HepG2 (cell line): ENCODE measurements around the gene REM2. TPM values are rescaled to one million over a fixed set of nuclear protein-coding genes. Genes with fewer than 3 reads are reported as not detected.
A peak's percentile ranks its signal among the peaks of the same experiment; 100 is the strongest.

Experiments used
- BATF2 ChIP-seq: sonication (generic); formaldehyde crosslinking; IDR thresholded peaks from 2 replicates; pipeline ENCODE4 v1.8.0; 2022; ENCODE audit warnings: mild to moderate bottlenecking, missing genetic modification reagents, moderate library complexity
- CENPBD1 ChIP-seq: sonication (generic); formaldehyde crosslinking; IDR thresholded peaks from 2 replicates; pipeline ENCODE4 v1.8.0; 2022; ENCODE audit warnings: missing genetic modification reagents, low read depth, mild to moderate bottlenecking, borderline replicate concordance
- DDIT3 ChIP-seq: sonication (generic); formaldehyde crosslinking; IDR thresholded peaks from 2 replicates; pipeline ENCODE4 v1.4.0; 2020; ENCODE audit warnings: mild to moderate bottlenecking, missing genetic modification reagents
- GATAD2A ChIP-seq: IDR thresholded peaks from 2 replicates; pipeline ENCODE4 v1.6.1; 2016
- HHEX ChIP-seq: IDR thresholded peaks from 2 replicates; pipeline ENCODE4 v1.6.1; 2016; ENCODE audit warnings: control low read depth
- HMG20B ChIP-seq: conservative IDR thresholded peaks from 2 replicates; pipeline ENCODE4 v1.6.1; 2016; ENCODE audit warnings: missing genetic modification reagents, missing compliant biosample characterization
- JUNB ChIP-seq: sonication (generic); formaldehyde crosslinking; IDR thresholded peaks from 2 replicates; pipeline ENCODE4 v1.8.0; 2022; ENCODE audit warnings: missing genetic modification reagents, mild to moderate bottlenecking, borderline replicate concordance
- MED8 ChIP-seq: sonication (generic); formaldehyde crosslinking; IDR thresholded peaks from 2 replicates; pipeline ENCODE4 v1.8.1; 2023; ENCODE audit warnings: mild to moderate bottlenecking, missing genetic modification reagents; ENCODE audit not compliant: insufficient replicate concordance
- NAIF1 ChIP-seq: sonication (generic); formaldehyde crosslinking; IDR thresholded peaks from 2 replicates; pipeline ENCODE4 v1.5.0; 2020; ENCODE audit warnings: mild to moderate bottlenecking, missing genetic modification reagents, borderline replicate concordance
- NFE2 ChIP-seq: sonication (generic); formaldehyde crosslinking; IDR thresholded peaks from 2 replicates; pipeline ENCODE4 v1.4.0; 2020; ENCODE audit warnings: missing genetic modification reagents
- NPAS2 ChIP-seq: sonication (generic); formaldehyde crosslinking; IDR thresholded peaks from 2 replicates; pipeline ENCODE4 v1.8.0; 2022; ENCODE audit warnings: mild to moderate bottlenecking, missing genetic modification reagents, borderline replicate concordance
- PBX2 ChIP-seq: IDR thresholded peaks from 2 replicates; pipeline ENCODE4 v1.6.1; 2016; ENCODE audit warnings: control low read depth
- PLSCR1 ChIP-seq: sonication (generic); formaldehyde crosslinking; IDR thresholded peaks from 2 replicates; pipeline ENCODE4 v1.5.0; 2020; ENCODE audit warnings: missing genetic modification reagents, mild to moderate bottlenecking, borderline replicate concordance
- POLR2AphosphoS2 ChIP-seq: IDR thresholded peaks from 2 replicates; pipeline ENCODE4 v1.6.1; 2011; ENCODE audit warnings: low read depth, low read length, improper control_type of control experiment
- TBX3 ChIP-seq: fragments of 450-650 bp; IDR thresholded peaks from 2 replicates; pipeline ENCODE4 v1.6.1; 2017; ENCODE audit warnings: antibody characterized with exemption, mild to moderate bottlenecking, inconsistent platforms, borderline replicate concordance
- TCF7L2 ChIP-seq: IDR thresholded peaks from 2 replicates; pipeline ENCODE4 v1.6.1; 2011; ENCODE audit warnings: mild to moderate bottlenecking, low read depth, low read length, moderate library complexity
- TOE1 ChIP-seq: sonication (generic); formaldehyde crosslinking; IDR thresholded peaks from 2 replicates; pipeline ENCODE4 v1.4.0; 2020; ENCODE audit warnings: mild to moderate bottlenecking, missing genetic modification reagents
- ZBTB21 ChIP-seq: sonication (generic); formaldehyde crosslinking; IDR thresholded peaks from 2 replicates; pipeline ENCODE4 v1.4.0; 2020; ENCODE audit warnings: missing genetic modification reagents
- ZMYM4 ChIP-seq: sonication (generic); formaldehyde crosslinking; IDR thresholded peaks from 2 replicates; pipeline ENCODE4 v1.8.1; 2023; ENCODE audit warnings: mild to moderate bottlenecking, missing genetic modification reagents
- ZNF160 ChIP-seq: sonication (generic); formaldehyde crosslinking; IDR thresholded peaks from 2 replicates; pipeline ENCODE4 v1.8.0; 2022; ENCODE audit warnings: mild to moderate bottlenecking, inconsistent platforms, missing genetic modification reagents
- ZNF235 ChIP-seq: sonication (generic); formaldehyde crosslinking; IDR thresholded peaks from 2 replicates; pipeline ENCODE4 v1.8.1; 2023; ENCODE audit warnings: mild to moderate bottlenecking, missing genetic modification reagents, borderline replicate concordance
- ZNF331 ChIP-seq: sonication (generic); formaldehyde crosslinking; IDR thresholded peaks from 2 replicates; pipeline ENCODE4 v1.4.0; 2020; ENCODE audit warnings: missing genetic modification reagents
- ZNF737 ChIP-seq: sonication (generic); formaldehyde crosslinking; IDR thresholded peaks from 2 replicates; pipeline ENCODE4 v1.5.0; 2020; ENCODE audit warnings: missing genetic modification reagents, mild to moderate bottlenecking, borderline replicate concordance
- ZNF749 ChIP-seq: sonication (generic); formaldehyde crosslinking; IDR thresholded peaks from 2 replicates; pipeline ENCODE4 v1.8.0; 2022; ENCODE audit warnings: mild to moderate bottlenecking, missing genetic modification reagents, moderate library complexity, borderline replicate concordance
- ZNF761 ChIP-seq: sonication (generic); formaldehyde crosslinking; conservative IDR thresholded peaks from 2 replicates; pipeline ENCODE4 v1.4.0; 2020; ENCODE audit warnings: mild to moderate bottlenecking, missing genetic modification reagents
- polyA plus RNA-seq, 8 experiments: library from polyadenylated mRNA; depleted of rRNA in 3 of 8; stranded (reverse) in 7 of 8; unstranded in 1 of 8; fragments of >200 nt; fragmentation: Illumina TruSeq in 4 of 8; extraction: Trizol in 4 of 8; gene quantifications; 2 replicates each; pipeline versions ENCODE4 v1.2.1 to v1.2.3, GENCODE V29; 2011 to 2016; ENCODE audit warnings: low read depth in 4 of 8, missing spikeins in 1 of 8, mixed read lengths in 1 of 8; ENCODE audit not compliant: insufficient read depth in 1 of 8
- total RNA-seq, 5 experiments: library from RNA; depleted of rRNA; stranded (reverse); fragments of >200 nt; fragmentation: Illumina TruSeq; extraction: Trizol; gene quantifications; 2 replicates each; pipeline ENCODE4 v1.2.3, GENCODE V29; 2016; ENCODE audit warnings: low read depth in 1 of 5

Gene REM2
- total and polyA plus RNA-seq, 2 of the 13 experiments (the other 11 are each of a cell fraction or from before 2014, with no cell fraction given) = 0.20 TPM; not detected in 1

GRCh38 chr14:22837114-22837749, 45.8 kb upstream of the REM2 start (continued):
- TF ChIP-seq ZNF749 (CRISPR knock-in tag) (0 out of 2 replicates have a peak, but pooled peaks have one; percentile 19), PBX2 (CRISPR knock-in tag) (no peak), MED8 (no peak), ZNF761 (CRISPR knock-in tag) (peak; percentile 84; the same call in 1 of the 2 replicates), ZMYM4 (CRISPR knock-in tag) (no peak), NFE2 (CRISPR knock-in tag) (no peak), NPAS2 (CRISPR knock-in tag) (no peak), TOE1 (CRISPR knock-in tag) (no peak), ZNF160 (CRISPR knock-in tag) (no peak; the same call in 1 of the 2 replicates), JUNB (CRISPR knock-in tag) (no peak), DDIT3 (CRISPR knock-in tag) (no peak), BATF2 (peak; percentile 70; the same call in 1 of the 2 replicates), GATAD2A (CRISPR knock-in tag) (no peak), ZNF235 (CRISPR knock-in tag) (no peak), PLSCR1 (CRISPR knock-in tag) (no peak), TBX3 (no peak), HHEX (CRISPR knock-in tag) (no peak), POLR2AphosphoS2 (no peak), CENPBD1 (CRISPR knock-in tag) (no peak), ZNF331 (CRISPR knock-in tag) (peak; percentile 26; the same call in 1 of the 2 replicates), ZNF737 (no peak), HMG20B (CRISPR knock-in tag) (0 out of 2 replicates have a peak, but pooled peaks have one; percentile 9), ZBTB21 (CRISPR knock-in tag) (no peak), NAIF1 (CRISPR knock-in tag) (no peak), TCF7L2 (no peak)
